Skeletal muscle tissue (tissue), 4 donors: ENCODE results near the gene TMEM61. TPM values are rescaled to one million over a fixed set of nuclear protein-coding genes. Genes with fewer than 3 reads are reported as not detected.

ENCODE experiments used
- H3K27ac ChIP-seq: one replicate; pipeline ENCODE4 v1.7.0; 2013; ENCODE audit warnings: mild to moderate bottlenecking, low read depth, low read length, inconsistent platforms
- H3K27me3 ChIP-seq, 3 donors: one replicate each; pipeline ENCODE4 v1.7.0; 2013; ENCODE audit warnings: low read length in 3 of 3; ENCODE audit not compliant: control insufficient read depth in 3 of 3, insufficient read depth in 3 of 3
- H3K36me3 ChIP-seq, 3 donors: one replicate each; pipeline ENCODE4 v1.7.0; 2013; ENCODE audit warnings: low read length in 3 of 3; ENCODE audit not compliant: control insufficient read depth in 3 of 3, insufficient read depth in 3 of 3
- H3K4me1 ChIP-seq, 3 donors: one replicate each; pipeline ENCODE4 v1.7.0; 2013; ENCODE audit warnings: low read length in 3 of 3, mild to moderate bottlenecking in 3 of 3; ENCODE audit not compliant: control insufficient read depth in 3 of 3, insufficient read depth in 3 of 3
- H3K4me3 ChIP-seq, 3 donors: one replicate each; pipeline ENCODE4 v1.7.0; 2013; ENCODE audit warnings: low read length in 3 of 3
- H3K9ac ChIP-seq, 3 donors: one replicate each; pipeline ENCODE4 v1.7.0; 2013; ENCODE audit warnings: low read length in 3 of 3, mild to moderate bottlenecking in 3 of 3, moderate library complexity in 2 of 3, low read depth in 1 of 3
- H3K9me3 ChIP-seq, 3 donors: one replicate each; pipeline ENCODE4 v1.7.0; 2013; ENCODE audit warnings: low read length in 3 of 3; ENCODE audit not compliant: control insufficient read depth in 3 of 3
- total RNA-seq: library from RNA; depleted of rRNA; stranded (reverse); fragments of >200 nt; gene quantifications from one replicate; pipeline ENCODE4 v1.2.3, GENCODE V29; 2014
- donor health status: Osteomylitis.

The TMEM61 gene
- total RNA-seq, 1 donor from 2014 or later: not detected

DNA sequence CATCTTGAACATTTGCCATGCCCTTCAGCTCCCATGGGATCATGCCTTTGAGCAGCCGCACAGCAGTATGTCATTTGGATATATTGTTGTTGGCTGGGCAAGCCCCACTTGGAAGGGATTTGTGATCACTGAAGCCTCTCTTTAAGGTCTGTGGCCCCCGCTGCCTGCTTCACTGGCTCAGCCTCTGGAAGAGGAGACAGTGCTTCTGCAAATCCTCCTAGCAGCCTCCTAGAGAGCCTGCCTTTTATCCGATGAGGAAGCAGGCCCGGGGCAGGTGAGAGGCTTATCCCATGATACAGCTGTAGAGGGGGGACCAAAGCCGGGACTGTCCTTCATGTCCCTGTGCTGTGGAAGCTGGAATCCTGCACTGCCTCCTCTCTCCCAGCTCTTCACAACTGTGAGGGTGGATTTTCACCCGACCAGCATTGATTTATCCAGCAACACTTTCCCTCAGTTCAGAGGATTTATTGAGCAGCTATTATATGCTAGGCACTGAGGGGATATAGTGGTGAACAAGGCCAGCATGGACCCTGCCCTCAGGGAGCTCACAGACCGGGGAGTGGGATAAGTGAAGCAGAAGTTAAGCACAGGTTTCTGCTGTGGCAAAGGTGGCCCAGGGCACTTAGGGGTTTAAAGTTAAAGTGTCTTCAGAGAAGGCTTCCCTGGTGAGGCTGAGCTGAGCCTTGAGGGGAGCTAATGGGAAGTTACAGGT is 3.9 kb downstream of the TMEM61 start:
- peaks cover 8 to 18% (median 18%) of the 10 kb centered on the region in 3 donors for H3K27me3 ChIP-seq
- H3K9me3 ChIP-seq: no peaks in the 10 kb centered on the region
- no peak overlapping the region for H3K9ac ChIP-seq
- no peak overlapping the region for H3K4me3 ChIP-seq
- H3K36me3 ChIP-seq: no peaks in the 10 kb centered on the region
- peaks cover 0 to 4% (median 0%) of the 10 kb centered on the region in 3 donors for H3K4me1 ChIP-seq
- H3K27ac ChIP-seq: no peak overlapping the region

DNA sequence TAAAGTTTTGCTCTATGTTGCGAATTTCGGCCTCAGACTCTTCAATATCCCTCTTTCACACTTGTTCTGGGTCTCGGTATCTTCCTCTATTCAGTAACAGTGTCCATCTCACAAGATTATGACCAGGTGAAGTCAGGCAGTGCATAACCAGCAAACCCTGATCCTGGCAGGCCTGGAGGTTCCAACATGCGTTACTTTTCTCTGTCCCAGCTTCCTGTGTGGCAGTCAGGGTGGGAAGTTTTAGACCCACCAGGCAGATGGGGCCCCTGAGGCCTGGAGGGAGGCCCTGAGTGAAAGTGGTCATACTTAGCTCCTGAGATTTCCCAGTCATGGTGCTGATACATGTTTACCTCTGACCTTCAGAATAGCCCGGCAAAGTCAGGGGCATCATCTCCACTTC is 5.1 kb downstream of the TMEM61 start:
- H3K27ac ChIP-seq: no peak overlapping the region
- H3K36me3 ChIP-seq: no peaks in the 10 kb centered on the region
- H3K4me3 ChIP-seq: no peak overlapping the region
- H3K9me3 ChIP-seq: no peaks in the 10 kb centered on the region
- H3K9ac ChIP-seq: no peak overlapping the region
- no peaks in the 10 kb centered on the region for H3K4me1 ChIP-seq
- H3K27me3 ChIP-seq: peaks cover 4 to 10% (median 7%) of the 10 kb centered on the region in 3 donors

DNA sequence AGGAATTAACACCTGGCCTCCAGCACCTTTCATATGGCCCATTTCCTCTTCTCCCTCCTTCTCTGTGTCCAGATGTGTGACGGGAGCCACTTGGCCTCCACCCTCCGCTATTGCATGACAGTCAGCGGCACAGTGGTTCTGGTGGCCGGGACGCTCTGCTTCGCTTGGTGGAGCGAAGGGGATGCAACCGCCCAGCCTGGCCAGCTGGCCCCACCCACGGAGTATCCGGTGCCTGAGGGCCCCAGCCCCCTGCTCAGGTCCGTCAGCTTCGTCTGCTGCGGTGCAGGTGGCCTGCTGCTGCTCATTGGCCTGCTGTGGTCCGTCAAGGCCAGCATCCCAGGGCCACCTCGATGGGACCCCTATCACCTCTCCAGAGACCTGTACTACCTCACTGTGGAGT is 5.6 kb downstream of the TMEM61 start:
- Histone ChIP-seq H3K36me3 (no peaks in the 10 kb centered on the region), H3K27ac (no peak overlapping the region), H3K9ac (no peak overlapping the region), H3K27me3 (peaks cover 2 to 7% (median 4%) of the 10 kb centered on the region in 3 donors), H3K4me1 (no peaks in the 10 kb centered on the region), H3K9me3 (no peaks in the 10 kb centered on the region), H3K4me3 (no peak overlapping the region)

DNA sequence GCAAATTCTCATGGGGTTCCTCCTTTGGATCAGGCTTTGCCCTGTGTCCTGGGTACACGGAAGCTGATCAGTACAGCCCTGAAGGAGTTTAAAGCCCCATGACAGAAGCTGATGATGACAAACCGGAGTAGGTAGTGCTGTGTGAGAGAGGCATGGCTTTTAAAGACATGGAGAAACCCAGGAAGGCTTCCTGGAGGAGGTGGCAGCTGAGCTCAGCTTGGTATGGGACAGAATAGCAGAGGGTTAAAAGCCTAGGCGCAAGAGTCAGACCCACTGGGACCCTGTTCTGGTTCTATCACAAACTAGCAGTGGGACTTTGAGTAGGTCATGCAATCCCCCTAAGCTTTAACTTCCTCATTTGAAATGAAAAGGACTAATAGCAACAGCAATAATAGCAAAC is 6.1 kb downstream of the TMEM61 start:
- Histone ChIP-seq H3K4me3 (no peak overlapping the region), H3K4me1 (no peaks in the 10 kb centered on the region), H3K9me3 (no peaks in the 10 kb centered on the region), H3K27ac (no peak overlapping the region), H3K36me3 (no peaks in the 10 kb centered on the region), H3K27me3 (peaks cover 0 to 5% (median 3%) of the 10 kb centered on the region in 3 donors), H3K9ac (no peak overlapping the region)

DNA sequence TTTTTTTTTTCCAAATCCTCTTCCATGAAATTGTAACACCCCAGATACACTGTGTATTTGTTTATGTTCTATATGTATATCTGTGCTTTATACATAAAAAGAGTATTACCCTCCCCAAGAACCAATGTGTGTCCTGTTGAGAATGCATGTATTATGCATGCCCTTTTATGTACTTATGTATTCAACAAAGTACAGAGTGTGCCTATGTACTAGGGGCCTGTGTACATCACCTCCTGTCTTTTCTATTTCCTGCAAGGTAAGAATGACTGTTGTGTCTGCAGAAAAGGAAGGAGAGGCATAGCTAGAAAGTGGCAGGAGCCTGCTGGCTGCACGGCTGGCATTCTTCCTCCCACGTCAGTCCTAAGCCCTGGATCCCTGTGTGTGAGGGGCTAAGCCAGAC is 7.0 kb downstream of the TMEM61 start:
- H3K9me3 ChIP-seq: no peaks in the 10 kb centered on the region
- H3K9ac ChIP-seq: no peak overlapping the region
- H3K36me3 ChIP-seq: no peaks in the 10 kb centered on the region
- no peak overlapping the region for H3K27ac ChIP-seq
- peaks cover 0 to 5% (median 3%) of the 10 kb centered on the region in 3 donors for H3K27me3 ChIP-seq
- no peaks in the 10 kb centered on the region for H3K4me1 ChIP-seq
- no peak overlapping the region for H3K4me3 ChIP-seq

DNA sequence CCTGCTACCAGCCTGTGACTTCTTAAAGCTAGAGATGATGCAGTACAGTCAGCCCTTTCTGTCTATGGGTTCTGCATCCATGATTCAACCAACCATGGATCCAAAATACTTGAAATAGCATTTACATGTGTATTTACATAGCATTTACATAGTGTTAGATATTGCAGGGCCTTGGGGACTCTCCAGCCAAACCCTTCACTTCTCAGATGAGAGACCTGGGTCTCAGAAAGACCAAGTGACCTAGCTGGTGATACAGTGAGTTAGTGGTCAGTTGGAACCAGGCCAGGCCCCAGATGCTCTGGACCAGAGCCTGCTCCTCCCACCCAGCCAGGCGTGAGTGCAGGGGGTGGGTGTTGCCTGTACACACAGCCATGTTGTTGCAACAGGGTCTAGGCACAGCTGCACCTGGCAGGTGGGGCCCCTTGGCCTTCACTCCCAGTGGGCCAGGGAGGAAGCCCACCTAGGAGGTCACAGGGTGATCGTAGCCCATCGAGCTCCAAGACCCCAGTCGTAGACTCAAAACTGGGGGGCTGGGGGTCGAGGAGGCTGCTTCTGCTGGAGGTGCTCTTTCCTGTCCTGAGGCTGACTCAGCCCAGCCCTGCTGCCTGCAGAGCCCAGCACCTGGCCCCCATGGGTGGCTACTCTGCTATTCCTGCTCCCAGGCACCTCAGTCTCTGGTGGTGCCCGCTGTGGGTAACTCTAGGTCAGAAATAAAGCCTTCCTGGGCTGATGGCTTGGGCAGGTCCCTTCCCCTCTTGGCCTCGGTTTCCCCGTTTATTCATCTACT is 7.7 kb downstream of the TMEM61 start:
- H3K4me1 ChIP-seq: no peaks in the 10 kb centered on the region
- no peak overlapping the region for H3K27ac ChIP-seq
- no peak overlapping the region for H3K9ac ChIP-seq
- H3K9me3 ChIP-seq: no peaks in the 10 kb centered on the region
- peaks cover 0 to 5% (median 3%) of the 10 kb centered on the region in 3 donors for H3K27me3 ChIP-seq
- no peak overlapping the region for H3K4me3 ChIP-seq
- no peaks in the 10 kb centered on the region for H3K36me3 ChIP-seq

DNA sequence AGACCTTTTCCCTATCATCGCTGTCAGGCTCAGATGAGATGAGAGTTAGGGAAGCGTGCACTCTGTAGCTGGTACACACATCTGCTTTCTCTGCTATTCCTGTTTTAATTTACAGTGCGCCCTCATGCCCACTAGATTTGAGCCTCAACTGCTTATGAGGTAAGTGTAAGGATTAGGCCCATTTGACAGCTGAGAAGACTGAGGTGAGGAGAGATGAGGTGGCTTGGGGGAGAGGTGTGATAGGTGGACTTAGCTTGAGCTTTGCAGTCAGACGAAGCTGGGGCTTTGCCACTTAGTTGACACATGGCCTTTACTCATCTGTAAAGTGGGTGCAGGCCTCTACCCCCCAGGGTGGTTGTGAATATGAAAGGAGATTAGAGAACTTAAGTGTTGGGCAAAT is 8.5 kb downstream of the TMEM61 start:
- no peak overlapping the region for H3K4me3 ChIP-seq
- no peak overlapping the region for H3K9ac ChIP-seq
- H3K36me3 ChIP-seq: no peaks in the 10 kb centered on the region
- no peaks in the 10 kb centered on the region for H3K4me1 ChIP-seq
- no peaks in the 10 kb centered on the region for H3K9me3 ChIP-seq
- peaks cover 0 to 5% (median 3%) of the 10 kb centered on the region in 3 donors for H3K27me3 ChIP-seq
- H3K27ac ChIP-seq: no peak overlapping the region

DNA sequence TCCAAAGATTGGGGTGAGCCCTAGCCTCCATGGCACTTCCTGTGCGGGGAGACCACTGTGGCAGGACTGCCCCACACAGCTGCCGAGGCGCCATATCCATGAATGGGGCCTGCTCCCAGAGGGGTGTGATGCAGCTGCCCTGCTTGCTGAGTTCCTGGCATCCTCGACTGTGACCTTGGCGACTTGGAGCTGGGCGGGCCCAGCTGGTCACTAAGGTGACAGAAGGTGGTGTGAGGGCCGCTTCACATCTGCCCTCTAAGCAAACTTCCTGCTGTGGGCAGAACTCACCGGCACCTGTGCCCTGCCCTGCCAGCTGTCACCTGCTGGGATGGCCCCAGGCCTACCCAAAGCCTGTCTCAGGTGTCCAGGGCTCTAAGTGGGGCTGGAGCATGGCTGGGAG is 9.0 kb downstream of the TMEM61 start:
- Histone ChIP-seq H3K36me3 (no peaks in the 10 kb centered on the region), H3K4me3 (no peak overlapping the region), H3K9me3 (no peaks in the 10 kb centered on the region), H3K27me3 (peaks cover 0 to 4% (median 3%) of the 10 kb centered on the region in 3 donors), H3K9ac (no peak overlapping the region), H3K27ac (no peak overlapping the region), H3K4me1 (no peaks in the 10 kb centered on the region)

DNA sequence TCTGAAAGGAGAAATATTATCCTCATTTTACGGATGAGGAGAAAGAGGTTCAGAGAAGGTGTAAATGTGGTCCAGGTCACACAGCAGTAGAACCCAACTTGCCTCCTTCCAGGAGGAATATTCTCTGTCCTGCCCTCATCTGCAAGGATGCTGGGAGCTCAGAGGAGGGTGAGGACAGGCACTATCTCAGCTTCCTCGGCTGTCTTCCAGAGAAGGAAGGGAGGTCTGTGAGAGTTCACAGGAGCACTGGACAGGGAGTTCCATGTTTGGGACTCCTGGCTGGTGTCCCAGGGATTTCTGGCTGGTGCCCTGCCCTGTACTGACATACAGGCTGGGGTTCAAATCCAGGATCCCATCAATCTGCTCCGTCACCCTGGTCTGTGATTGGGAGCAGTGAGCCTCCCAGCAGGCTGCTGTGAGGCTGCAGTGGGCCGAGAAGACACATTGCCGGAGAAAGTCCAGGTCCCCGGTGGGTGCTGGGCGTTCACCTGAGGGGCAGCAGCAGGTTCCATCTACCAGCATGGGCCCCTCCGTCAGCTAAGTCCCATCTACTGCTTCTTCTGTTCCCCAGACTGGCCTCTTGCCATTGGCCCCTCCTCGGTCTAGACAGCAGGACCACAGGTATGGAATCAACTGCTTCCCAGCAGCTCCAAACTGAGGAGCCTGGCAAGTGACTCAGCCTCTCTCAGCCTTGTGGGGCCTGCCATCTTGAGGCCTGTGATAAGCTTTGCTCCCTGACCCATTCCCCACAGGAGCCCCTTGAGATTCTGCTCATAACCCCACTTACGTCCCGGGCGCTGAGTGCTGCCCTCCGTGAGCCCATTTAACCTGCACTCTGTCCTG is 9.8 kb downstream of the TMEM61 start:
- Histone ChIP-seq H3K9me3 (no peaks in the 10 kb centered on the region), H3K27me3 (peaks cover 0 to 9% (median 5%) of the 10 kb centered on the region in 3 donors), H3K9ac (no peak overlapping the region), H3K36me3 (no peaks in the 10 kb centered on the region), H3K4me3 (no peak overlapping the region), H3K27ac (no peak overlapping the region), H3K4me1 (no peaks in the 10 kb centered on the region)
